ENCODE results near the gene TNNT1. TPM values are rescaled to one million over a fixed set of nuclear protein-coding genes. Genes with fewer than 3 reads are reported as not detected.

The TNNT1 gene
- polyA plus RNA-seq, 1 experiment, result 10.4 TPM

DNA sequence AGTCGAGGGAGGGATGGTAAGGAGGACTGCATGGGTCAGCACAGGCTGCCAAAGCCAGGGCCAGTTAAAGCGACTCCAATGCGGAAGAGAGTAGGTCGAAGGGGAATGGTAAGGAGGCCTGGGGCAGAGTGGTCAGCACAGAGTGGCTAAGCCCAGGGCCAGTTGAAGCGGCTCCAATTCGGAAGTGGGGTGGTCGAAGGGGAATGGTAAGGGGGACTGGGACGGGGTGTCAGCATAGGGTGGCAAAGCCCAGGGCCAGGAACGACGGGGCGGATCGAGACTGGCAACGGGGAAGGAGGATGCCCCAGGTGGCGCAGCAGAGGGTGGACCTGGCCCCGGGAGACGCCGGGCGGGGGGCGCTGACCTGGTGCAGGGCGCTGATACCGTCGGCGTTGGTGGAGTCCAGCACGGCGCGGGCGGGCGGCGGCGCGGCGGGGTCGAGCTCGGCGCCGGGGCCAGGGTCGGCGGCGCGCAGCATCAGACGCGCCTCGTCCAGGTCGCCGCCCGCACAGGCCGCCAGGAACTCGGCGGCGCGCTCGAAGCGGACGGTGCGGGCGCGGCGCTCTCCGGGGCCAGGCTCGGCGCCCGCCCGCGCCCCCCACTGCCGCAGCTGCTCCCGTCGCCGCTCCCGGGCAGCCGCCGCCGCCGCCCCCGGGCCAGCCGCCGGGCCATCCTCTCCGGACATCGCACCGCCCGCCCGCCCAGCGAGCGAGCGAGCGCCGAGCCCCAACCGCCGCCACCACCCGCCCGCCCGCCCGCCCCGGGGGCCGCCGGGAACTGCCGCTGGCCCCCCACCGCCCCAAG is 31.9 kb downstream of the TNNT1 start, which contains the start of gene PPP1R12C:
Gene PPP1R12C, minus strand, starts transcription at position 779 of the 804 bp plus-strand sequence. Its CDS starts 94 bp downstream, at position 685.
- TF ChIP-seq, protein P1, sequence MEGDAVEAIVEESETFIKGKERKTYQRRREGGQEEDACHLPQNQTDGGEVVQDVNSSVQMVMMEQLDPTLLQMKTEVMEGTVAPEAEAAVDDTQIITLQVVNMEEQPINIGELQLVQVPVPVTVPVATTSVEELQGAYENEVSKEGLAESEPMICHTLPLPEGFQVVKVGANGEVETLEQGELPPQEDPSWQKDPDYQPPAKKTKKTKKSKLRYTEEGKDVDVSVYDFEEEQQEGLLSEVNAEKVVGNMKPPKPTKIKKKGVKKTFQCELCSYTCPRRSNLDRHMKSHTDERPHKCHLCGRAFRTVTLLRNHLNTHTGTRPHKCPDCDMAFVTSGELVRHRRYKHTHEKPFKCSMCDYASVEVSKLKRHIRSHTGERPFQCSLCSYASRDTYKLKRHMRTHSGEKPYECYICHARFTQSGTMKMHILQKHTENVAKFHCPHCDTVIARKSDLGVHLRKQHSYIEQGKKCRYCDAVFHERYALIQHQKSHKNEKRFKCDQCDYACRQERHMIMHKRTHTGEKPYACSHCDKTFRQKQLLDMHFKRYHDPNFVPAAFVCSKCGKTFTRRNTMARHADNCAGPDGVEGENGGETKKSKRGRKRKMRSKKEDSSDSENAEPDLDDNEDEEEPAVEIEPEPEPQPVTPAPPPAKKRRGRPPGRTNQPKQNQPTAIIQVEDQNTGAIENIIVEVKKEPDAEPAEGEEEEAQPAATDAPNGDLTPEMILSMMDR (IDR thresholded peaks at IDR 0.05; ENCODE audit: insufficient read depth, low read depth, low read length), result no peak
- Histone ChIP-seq H3K27me3 (ENCODE audit: control insufficient read depth, insufficient read depth, low read length) (no peaks in the 10 kb centered on the region), H3K4me3 (ENCODE audit: low read depth, low read length) (peak within 1 kb of the TSS; percentile 97), H3K36me3 (ENCODE audit: control insufficient read depth, insufficient read depth, low read length) (peaks cover 2% of the 10 kb centered on the region)
- DNase-seq (ENCODE audit: low read depth), result no peak
- ChIA-PET POLR2A (no interaction called here), CTCF (interaction anchor here (0.8 to 2.1 kb wide), 3 partner anchors 15 to 24 kb away, joined by 3 to 12 read pairs (median 3); no protein-coding TSS in a partner anchor)

DNA sequence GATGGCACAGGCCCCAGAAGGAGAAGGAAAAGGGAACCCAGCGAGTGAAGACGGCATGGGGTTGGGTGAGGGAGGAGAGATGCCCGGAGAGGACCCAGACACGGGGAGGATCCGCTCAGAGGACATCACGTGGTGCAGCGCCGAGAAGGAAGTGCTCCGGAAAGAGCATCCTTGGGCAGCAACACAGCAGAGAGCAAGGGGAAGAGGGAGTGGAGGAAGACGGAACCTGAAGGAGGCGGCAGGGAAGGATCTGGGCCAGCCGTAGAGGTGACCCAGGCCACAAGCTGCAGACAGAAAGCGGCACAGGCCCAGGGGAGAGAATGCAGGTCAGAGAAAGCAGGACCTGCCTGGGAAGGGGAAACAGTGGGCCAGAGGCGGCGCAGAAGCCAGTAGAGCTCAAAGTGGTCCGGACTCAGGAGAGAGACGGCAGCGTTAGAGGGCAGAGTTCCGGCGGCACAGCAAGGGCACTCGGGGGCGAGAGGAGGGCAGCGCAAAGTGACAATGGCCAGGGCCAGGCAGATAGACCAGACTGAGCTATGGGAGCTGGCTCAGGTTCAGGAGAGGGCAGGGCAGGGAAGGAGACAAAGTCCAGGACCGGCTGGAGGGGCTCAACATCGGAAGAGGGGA is 32.7 kb downstream of the TNNT1 start:
- H3K36me3 ChIP-seq (ENCODE audit: control insufficient read depth, insufficient read depth, low read length), result peaks cover 4% of the 10 kb centered on the region
- POLR2A ChIA-PET, result no interaction called here
- DNase-seq (ENCODE audit: low read depth), result no peak
- CTCF ChIA-PET, result no interaction called here
- peak overlapping the region; percentile 97 for H3K4me3 ChIP-seq (ENCODE audit: low read depth, low read length)
- H3K27me3 ChIP-seq (ENCODE audit: control insufficient read depth, insufficient read depth, low read length), result no peaks in the 10 kb centered on the region
- TF ChIP-seq, protein P1 (IDR thresholded peaks at IDR 0.05; ENCODE audit: insufficient read depth, low read depth, low read length), result peak; percentile 12; the same call in 1 of the 2 replicates

DNA sequence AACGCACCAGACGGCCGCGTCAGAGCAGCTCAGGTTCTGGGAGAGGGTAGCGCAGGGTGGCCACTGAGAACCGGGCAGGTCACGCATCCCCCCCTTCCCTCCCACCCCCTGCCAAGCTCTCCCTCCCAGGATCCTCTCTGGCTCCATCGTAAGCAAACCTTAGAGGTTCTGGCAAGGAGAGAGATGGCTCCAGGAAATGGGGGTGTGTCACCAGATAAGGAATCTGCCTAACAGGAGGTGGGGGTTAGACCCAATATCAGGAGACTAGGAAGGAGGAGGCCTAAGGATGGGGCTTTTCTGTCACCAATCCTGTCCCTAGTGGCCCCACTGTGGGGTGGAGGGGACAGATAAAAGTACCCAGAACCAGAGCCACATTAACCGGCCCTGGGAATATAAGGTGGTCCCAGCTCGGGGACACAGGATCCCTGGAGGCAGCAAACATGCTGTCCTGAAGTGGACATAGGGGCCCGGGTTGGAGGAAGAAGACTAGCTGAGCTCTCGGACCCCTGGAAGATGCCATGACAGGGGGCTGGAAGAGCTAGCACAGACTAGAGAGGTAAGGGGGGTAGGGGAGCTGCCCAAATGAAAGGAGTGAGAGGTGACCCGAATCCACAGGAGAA is 33.5 kb downstream of the TNNT1 start:
- H3K27me3 ChIP-seq (ENCODE audit: control insufficient read depth, insufficient read depth, low read length), result no peaks in the 10 kb centered on the region
- CTCF ChIA-PET, result interaction anchor here (0.7 kb wide), 1 partner anchor 26 kb away, joined by 3 read pairs; no protein-coding TSS in a partner anchor
- POLR2A ChIA-PET, result no interaction called here
- H3K36me3 ChIP-seq (ENCODE audit: control insufficient read depth, insufficient read depth, low read length), result peaks cover 4% of the 10 kb centered on the region
- TF ChIP-seq, protein P1 (IDR thresholded peaks at IDR 0.05; ENCODE audit: insufficient read depth, low read depth, low read length), result no peak
- no peak for DNase-seq (ENCODE audit: low read depth)
- H3K4me3 ChIP-seq (ENCODE audit: low read depth, low read length), result peak overlapping the region; percentile 97

DNA sequence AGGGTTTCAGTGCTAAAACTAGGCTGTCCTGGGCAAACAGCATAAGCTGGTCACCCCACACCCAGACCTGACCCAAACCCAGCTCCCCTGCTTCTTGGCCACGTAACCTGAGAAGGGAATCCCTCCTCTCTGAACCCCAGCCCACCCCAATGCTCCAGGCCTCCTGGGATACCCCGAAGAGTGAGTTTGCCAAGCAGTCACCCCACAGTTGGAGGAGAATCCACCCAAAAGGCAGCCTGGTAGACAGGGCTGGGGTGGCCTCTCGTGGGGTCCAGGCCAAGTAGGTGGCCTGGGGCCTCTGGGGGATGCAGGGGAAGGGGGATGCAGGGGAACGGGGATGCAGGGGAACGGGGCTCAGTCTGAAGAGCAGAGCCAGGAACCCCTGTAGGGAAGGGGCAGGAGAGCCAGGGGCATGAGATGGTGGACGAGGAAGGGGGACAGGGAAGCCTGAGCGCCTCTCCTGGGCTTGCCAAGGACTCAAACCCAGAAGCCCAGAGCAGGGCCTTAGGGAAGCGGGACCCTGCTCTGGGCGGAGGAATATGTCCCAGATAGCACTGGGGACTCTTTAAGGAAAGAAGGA is 34.4 kb downstream of the TNNT1 start:
- DNase-seq (ENCODE audit: low read depth), result no peak
- TF ChIP-seq, protein P1 (IDR thresholded peaks at IDR 0.05; ENCODE audit: insufficient read depth, low read depth, low read length), result no peak
- POLR2A ChIA-PET, result no interaction called here

More for the DNA sequence above, 34.4 kb downstream of the TNNT1 start:
- Histone ChIP-seq H3K36me3 (ENCODE audit: control insufficient read depth, insufficient read depth, low read length) (peaks cover 4% of the 10 kb centered on the region), H3K4me3 (ENCODE audit: low read depth, low read length) (no peak overlapping the region), H3K27me3 (ENCODE audit: control insufficient read depth, insufficient read depth, low read length) (no peaks in the 10 kb centered on the region)
- CTCF ChIA-PET, result no interaction called here
